Pulmonary artery endothelial cell (primary cell): ENCODE data around the gene EDC3. TPM values are rescaled to one million over a fixed set of nuclear protein-coding genes. Genes with fewer than 3 reads are reported as not detected.

Experiments
- DNase-seq: peaks from one replicate; pipeline ENCODE4 v3.0.0-alpha.2; 2011; ENCODE audit warnings: low read depth, low spot score
- total RNA-seq: library from RNA; depleted of rRNA; stranded (reverse); fragments of >200 nt; gene quantifications from 2 replicates; pipeline ENCODE4 v1.2.3, GENCODE V29; 2014

Gene EDC3
- total RNA-seq, 1 donor from 2014 or later = 14.3 TPM

DNA sequence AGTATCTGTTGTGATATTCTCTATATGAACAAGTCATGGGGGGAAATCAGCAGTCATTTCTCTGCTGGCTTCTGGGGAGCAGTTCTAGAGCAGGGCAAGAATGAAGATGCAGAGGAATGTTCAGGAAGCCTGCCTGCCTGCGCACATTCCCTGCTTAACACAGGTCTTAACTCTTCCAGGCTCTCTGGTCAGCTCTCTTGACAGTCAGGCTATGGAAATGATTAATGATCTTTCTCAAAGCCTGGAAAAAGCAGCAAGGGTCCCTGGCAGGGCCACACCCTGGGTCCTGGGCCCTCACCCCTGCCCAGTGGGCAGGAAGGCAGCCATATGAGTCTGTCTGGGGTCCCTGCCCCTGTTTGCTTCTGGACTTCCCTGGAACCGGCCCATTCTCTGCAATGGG, 111.6 kb downstream of the EDC3 start:
- DNase-seq = no peak

Other genes starting within 250 kb of the EDC3 start
- gene UBL7, start 234.9 kb downstream of the EDC3 start, total RNA-seq = 27.2 and 33.1 TPM in 2 replicates
- gene ARID3B, start 154.8 kb downstream of the EDC3 start, total RNA-seq = 1.5 and 2.4 TPM in 2 replicates
- gene CLK3, start 80.2 kb downstream of the EDC3 start, total RNA-seq = 52.8 and 64.3 TPM in 2 replicates
- gene CYP1A1, start 29.5 kb upstream of the EDC3 start, total RNA-seq = 1.2 and 1.3 TPM in 2 replicates
- gene CYP1A2, start 52.8 kb upstream of the EDC3 start, total RNA-seq = not detected in 2 replicates
- gene CSK, start 86.1 kb upstream of the EDC3 start, total RNA-seq = 39.5 and 46.1 TPM in 2 replicates
- gene LMAN1L, start 116.8 kb upstream of the EDC3 start, total RNA-seq = not detected in 2 replicates
- not detected in 2 replicates for gene CPLX3, start 130.6 kb upstream of the EDC3 start, total RNA-seq
- 22.4 and 27.0 TPM in 2 replicates for gene ULK3, start 147.1 kb upstream of the EDC3 start, total RNA-seq
- gene SCAMP2, start 177.3 kb upstream of the EDC3 start, total RNA-seq = 18.5 and 21.9 TPM in 2 replicates
- 57.3 and 64.3 TPM in 2 replicates for gene MPI, start 194.0 kb upstream of the EDC3 start, total RNA-seq
- 38.2 and 41.3 TPM in 2 replicates for gene FAM219B, start 210.8 kb upstream of the EDC3 start, total RNA-seq
- 51.2 and 72.3 TPM in 2 replicates for gene COX5A, start 242.0 kb upstream of the EDC3 start, total RNA-seq